ENCODE results near the gene SAFB.

DNA sequence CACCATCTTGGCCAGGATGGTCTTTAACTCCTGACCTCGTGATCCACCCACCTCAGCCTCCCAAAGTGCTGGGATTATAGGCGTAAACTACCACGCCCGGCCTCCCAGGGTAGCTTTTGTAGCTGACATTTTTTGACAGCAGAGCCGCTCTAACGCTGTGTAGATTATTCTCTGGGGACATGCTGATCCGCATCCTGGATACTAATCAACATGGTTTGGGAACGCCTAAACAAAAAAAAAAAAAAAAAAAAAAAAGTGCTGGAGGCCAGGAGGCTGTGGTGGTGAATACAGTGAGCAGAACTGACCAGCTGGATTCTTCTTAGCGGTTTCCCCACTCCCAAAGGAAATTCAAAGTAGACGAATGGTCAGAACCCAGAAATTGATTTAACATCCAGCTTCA is 91.9 kb downstream of the SAFB start:
- TF ChIP-seq, protein P1, sequence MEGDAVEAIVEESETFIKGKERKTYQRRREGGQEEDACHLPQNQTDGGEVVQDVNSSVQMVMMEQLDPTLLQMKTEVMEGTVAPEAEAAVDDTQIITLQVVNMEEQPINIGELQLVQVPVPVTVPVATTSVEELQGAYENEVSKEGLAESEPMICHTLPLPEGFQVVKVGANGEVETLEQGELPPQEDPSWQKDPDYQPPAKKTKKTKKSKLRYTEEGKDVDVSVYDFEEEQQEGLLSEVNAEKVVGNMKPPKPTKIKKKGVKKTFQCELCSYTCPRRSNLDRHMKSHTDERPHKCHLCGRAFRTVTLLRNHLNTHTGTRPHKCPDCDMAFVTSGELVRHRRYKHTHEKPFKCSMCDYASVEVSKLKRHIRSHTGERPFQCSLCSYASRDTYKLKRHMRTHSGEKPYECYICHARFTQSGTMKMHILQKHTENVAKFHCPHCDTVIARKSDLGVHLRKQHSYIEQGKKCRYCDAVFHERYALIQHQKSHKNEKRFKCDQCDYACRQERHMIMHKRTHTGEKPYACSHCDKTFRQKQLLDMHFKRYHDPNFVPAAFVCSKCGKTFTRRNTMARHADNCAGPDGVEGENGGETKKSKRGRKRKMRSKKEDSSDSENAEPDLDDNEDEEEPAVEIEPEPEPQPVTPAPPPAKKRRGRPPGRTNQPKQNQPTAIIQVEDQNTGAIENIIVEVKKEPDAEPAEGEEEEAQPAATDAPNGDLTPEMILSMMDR (IDR thresholded peaks at IDR 0.05): no peak
- no peak for TF ChIP-seq POLR2A (IDR thresholded peaks at IDR 0.05)
